GM12878 (cell line): ENCODE data around the gene BAG1. TPM values are rescaled to one million over a fixed set of nuclear protein-coding genes. Genes with fewer than 3 reads are reported as not detected.
A peak's percentile ranks its signal among the peaks of the same experiment; 100 is the strongest.

Experiments
- BACH1 ChIP-seq: fragments of 450-650 bp; IDR thresholded peaks from 2 replicates; pipeline ENCODE4 v1.6.1; 2017; ENCODE audit warnings: mild to moderate bottlenecking, borderline replicate concordance
- CHD2 ChIP-seq: IDR thresholded peaks from 2 replicates; pipeline ENCODE4 v1.6.1; 2011; ENCODE audit warnings: low read depth, low read length, improper control_type of control experiment, borderline replicate concordance
- E2F8 ChIP-seq: fragments of 450-650 bp; IDR thresholded peaks from 2 replicates; pipeline ENCODE4 v1.6.1; 2018; ENCODE audit warnings: mild to moderate bottlenecking, low read depth, moderate library complexity; ENCODE audit not compliant: partially characterized antibody
- GATAD2B ChIP-seq: fragments of 450-650 bp; conservative IDR thresholded peaks from 2 replicates; pipeline ENCODE4 v1.6.1; 2017; ENCODE audit warnings: low read depth, mild to moderate bottlenecking, moderate library complexity
- HDAC2 ChIP-seq: fragments of 200-600 bp; sonication (generic); IDR thresholded peaks from 2 replicates; pipeline ENCODE4 v1.6.1; 2017
- IRF4 ChIP-seq: IDR thresholded peaks from 2 replicates; pipeline ENCODE4 v1.6.1; 2011; ENCODE audit warnings: low read depth, low read length
- NFYB ChIP-seq: IDR thresholded peaks from 2 replicates; pipeline ENCODE4 v1.6.1; 2011; ENCODE audit warnings: low read depth, mild to moderate bottlenecking, low read length, improper control_type of control experiment, moderate library complexity; ENCODE audit not compliant: insufficient read depth
- PAX5 ChIP-seq: IDR thresholded peaks from 2 replicates; pipeline ENCODE4 v1.6.1; 2011; ENCODE audit warnings: low read depth, low read length, borderline replicate concordance
- POU2F2 ChIP-seq: IDR thresholded peaks from 3 replicates; pipeline ENCODE4 v1.6.1; 2011; ENCODE audit warnings: low read depth, mild to moderate bottlenecking, low read length, borderline replicate concordance
- PRDM15 ChIP-seq: fragments of 450-650 bp; formaldehyde crosslinking; IDR thresholded peaks from 2 replicates; pipeline ENCODE4 v1.4.0; 2020; ENCODE audit warnings: mild to moderate bottlenecking, moderate library complexity
- RUNX3 ChIP-seq: IDR thresholded peaks from 2 replicates; pipeline ENCODE4 v1.6.1; 2012; ENCODE audit warnings: low read length, inconsistent platforms
- SMARCA5 ChIP-seq: fragments of 450-650 bp; IDR thresholded peaks from 2 replicates; pipeline ENCODE4 v1.6.1; 2017; ENCODE audit warnings: mild to moderate bottlenecking
- SP1 ChIP-seq: IDR thresholded peaks from one replicate; pipeline ENCODE4 v1.6.1; 2011; ENCODE audit warnings: low read depth, low read length
- TCF3 ChIP-seq: IDR thresholded peaks from 2 replicates; pipeline ENCODE4 v1.6.1; 2012; ENCODE audit warnings: low read depth, mild to moderate bottlenecking, low read length, borderline replicate concordance; ENCODE audit not compliant: insufficient read depth
- ZNF687 ChIP-seq: fragments of 450-650 bp; IDR thresholded peaks from 2 replicates; pipeline ENCODE4 v1.6.1; 2017; ENCODE audit warnings: mild to moderate bottlenecking, moderate library complexity
- ZZZ3 ChIP-seq: IDR thresholded peaks from 2 replicates; pipeline ENCODE4 v1.6.1; 2011; ENCODE audit warnings: low read depth; ENCODE audit not compliant: control insufficient read depth, insufficient read length
- polyA plus RNA-seq, 11 experiments: library from polyadenylated mRNA; depleted of rRNA in 4 of 11; unstranded in 6 of 11; stranded (reverse) in 5 of 11; fragments of >200 nt; fragmentation: Nextera tagmentation in 4 of 11; fragmentation: Illumina TruSeq in 1 of 11; extraction: Ambion mirVana in 4 of 11; extraction: Trizol in 1 of 11; gene quantifications; 1 replicate in 1 of 11; 2 replicates in 10 of 11; pipeline versions ENCODE4 v1.2.1 to v1.2.3, GENCODE V29; 2011 to 2016; ENCODE audit warnings: inconsistent platforms in 2 of 11, missing spikeins in 2 of 11, low read depth in 1 of 11
- total RNA-seq, 4 experiments: library from RNA; depleted of rRNA in 3 of 4; stranded (reverse); fragments of >200 nt in 3 of 4; fragmentation: Illumina TruSeq in 1 of 4; extraction: Trizol in 1 of 4; gene quantifications; 2 replicates each; pipeline versions ENCODE4 v1.2.1 to v1.2.3, GENCODE V29; 2013 to 2021

Gene BAG1
- total and polyA plus RNA-seq, 10 of the 15 experiments (the other 5 are each of a cell fraction or from before 2014, with no cell fraction given) = 11.6 to 135 (median 68.9) TPM

GRCh38 chr9:33294670-33295432 is 30.3 kb upstream of the BAG1 start (continued):
- TF ChIP-seq ZNF687 (no peak), CHD2 (0 out of 2 replicates have a peak, but pooled peaks have one; percentile 13), SMARCA5 (no peak), RUNX3 (peak; percentile 15; the same call in 1 of the 2 replicates), NFYB (no peak), IRF4 (no peak), ZZZ3 (no peak), PAX5 (no peak), TCF3 (no peak), HDAC2 (no peak), SP1 (no peak), E2F8 (no peak), POU2F2 (no peak), GATAD2B (no peak), BACH1 (no peak), PRDM15 (CRISPR knock-in tag) (no peak)
